ENCODE measurements around the gene FBXL17. TPM values are rescaled to one million over a fixed set of nuclear protein-coding genes. Genes with fewer than 3 reads are reported as not detected.

The FBXL17 gene
- total and polyA plus RNA-seq, 9 of the 15 experiments (the other 6 are each of a cell fraction or from before 2014, with no cell fraction given), result 0.32 to 5.4 (median 1.8) TPM

DNA sequence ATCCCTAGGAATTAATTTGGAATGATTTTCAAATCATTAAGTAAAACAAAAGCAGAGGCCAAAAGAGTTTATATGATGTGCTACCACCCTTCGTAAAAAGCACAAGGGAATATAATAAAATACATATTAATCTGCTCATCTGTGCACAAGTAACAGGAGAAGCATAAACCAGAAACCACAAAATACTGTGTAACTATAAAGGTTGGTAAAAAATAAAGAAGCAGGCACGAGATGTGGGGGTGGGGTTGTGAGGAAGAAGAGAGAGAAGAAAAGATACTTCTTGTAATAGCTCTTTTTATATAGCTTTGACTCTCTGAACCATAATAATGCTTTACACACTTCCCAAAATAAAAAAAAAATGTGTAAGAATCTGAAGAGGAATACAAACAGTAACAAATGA lies 496.3 kb downstream of the FBXL17 start (continued):
- no peak for TF ChIP-seq ZNF175 (CRISPR knock-in tag; IDR thresholded peaks at IDR 0.05; ENCODE audit: low read depth)
- no peak for TF ChIP-seq ELF4 (CRISPR knock-in tag; IDR thresholded peaks at IDR 0.05)
- TF ChIP-seq FIP1L1 (IDR thresholded peaks at IDR 0.05; ENCODE audit: low read depth, low read length, poor library complexity, severe bottlenecking), result no peak

DNA sequence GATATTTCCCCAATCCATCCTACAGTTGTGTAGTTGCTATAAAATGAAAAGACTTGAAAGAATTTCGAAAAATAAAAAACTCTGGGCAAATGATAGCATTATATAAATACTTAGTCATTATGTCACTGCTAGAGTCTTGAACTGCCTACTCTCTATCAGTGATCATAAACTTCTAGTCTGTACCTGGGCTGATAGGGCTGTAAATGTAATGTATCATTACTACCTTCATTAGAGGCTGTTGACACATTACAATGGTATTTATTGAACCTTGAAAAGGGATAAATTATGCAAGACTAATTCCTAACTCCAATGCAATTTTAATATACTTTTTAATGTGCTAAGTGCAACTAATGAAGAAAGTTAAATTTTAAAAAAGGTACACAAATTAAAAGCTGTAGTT lies 497.0 kb downstream of the FBXL17 start:
- intact Hi-C loops (cut with micrococcal nuclease) (no loop called here), in situ Hi-C loops (cut with MboI) (no loop called here)
- Histone ChIP-seq H3K9ac (ENCODE audit: insufficient read depth in 1 of 2, low read depth in 2 of 2, low read length in 2 of 2) (no peak overlapping the region), H4K20me1 (replicated peaks; ENCODE audit: control insufficient read depth, insufficient read depth, low read length) (no peaks in the 10 kb centered on the region), H3K27me3 (ENCODE audit: control insufficient read depth in 2 of 2, insufficient read depth in 2 of 2, low read length in 2 of 2) (no peaks in the 10 kb centered on the region), H3K4me2 (ENCODE audit: insufficient read depth, low read length) (no peak overlapping the region), H3K9me3 (replicated peaks; ENCODE audit: control insufficient read depth, insufficient read depth, low read depth, low read length) (no peaks in the 10 kb centered on the region), H3K79me2 (ENCODE audit: control insufficient read depth, insufficient read depth, low read length) (no peaks in the 10 kb centered on the region), H2AFZ (ENCODE audit: low read depth, low read length) (no peak overlapping the region), H3K4me3 (no peak overlapping the region), H3K4me1 (replicated peaks in 1 of 2; ENCODE audit: control insufficient read depth in 2 of 2, insufficient read depth in 2 of 2, low read length in 2 of 2) (no peaks in the 10 kb centered on the region), H3K27ac (ENCODE audit: extremely low read depth, low read depth, low read length) (no peak overlapping the region), H3K9me1 (ENCODE audit: control insufficient read depth, insufficient read depth, low read length) (no peaks in the 10 kb centered on the region), H3K36me3 (ENCODE audit: control insufficient read depth, insufficient read depth, low read length) (no peaks in the 10 kb centered on the region)
- TF ChIP-seq POLR2H (tag; IDR thresholded peaks at IDR 0.05; ENCODE audit: low read depth), result no peak
- no peak for TF ChIP-seq MTA3 (IDR thresholded peaks at IDR 0.05; ENCODE audit: borderline replicate concordance)
- no peak for TF ChIP-seq ZNF282 (CRISPR knock-in tag; IDR thresholded peaks at IDR 0.05)
- no peak for TF ChIP-seq LARP7 (IDR thresholded peaks at IDR 0.05)
- TF ChIP-seq ZNF316 (IDR thresholded peaks at IDR 0.05), result no peak
- TF ChIP-seq PURB (CRISPR knock-in tag; IDR thresholded peaks at IDR 0.05; ENCODE audit: low read depth), result no peak
- no peak for TF ChIP-seq HDAC8 (tag; IDR thresholded peaks at IDR 0.05)
- no peak for TF ChIP-seq SAFB (IDR thresholded peaks at IDR 0.05; ENCODE audit: borderline replicate concordance, low read depth, low read length)
- no peak for TF ChIP-seq RFX1 (IDR thresholded peaks at IDR 0.05)
- TF ChIP-seq, protein P1, sequence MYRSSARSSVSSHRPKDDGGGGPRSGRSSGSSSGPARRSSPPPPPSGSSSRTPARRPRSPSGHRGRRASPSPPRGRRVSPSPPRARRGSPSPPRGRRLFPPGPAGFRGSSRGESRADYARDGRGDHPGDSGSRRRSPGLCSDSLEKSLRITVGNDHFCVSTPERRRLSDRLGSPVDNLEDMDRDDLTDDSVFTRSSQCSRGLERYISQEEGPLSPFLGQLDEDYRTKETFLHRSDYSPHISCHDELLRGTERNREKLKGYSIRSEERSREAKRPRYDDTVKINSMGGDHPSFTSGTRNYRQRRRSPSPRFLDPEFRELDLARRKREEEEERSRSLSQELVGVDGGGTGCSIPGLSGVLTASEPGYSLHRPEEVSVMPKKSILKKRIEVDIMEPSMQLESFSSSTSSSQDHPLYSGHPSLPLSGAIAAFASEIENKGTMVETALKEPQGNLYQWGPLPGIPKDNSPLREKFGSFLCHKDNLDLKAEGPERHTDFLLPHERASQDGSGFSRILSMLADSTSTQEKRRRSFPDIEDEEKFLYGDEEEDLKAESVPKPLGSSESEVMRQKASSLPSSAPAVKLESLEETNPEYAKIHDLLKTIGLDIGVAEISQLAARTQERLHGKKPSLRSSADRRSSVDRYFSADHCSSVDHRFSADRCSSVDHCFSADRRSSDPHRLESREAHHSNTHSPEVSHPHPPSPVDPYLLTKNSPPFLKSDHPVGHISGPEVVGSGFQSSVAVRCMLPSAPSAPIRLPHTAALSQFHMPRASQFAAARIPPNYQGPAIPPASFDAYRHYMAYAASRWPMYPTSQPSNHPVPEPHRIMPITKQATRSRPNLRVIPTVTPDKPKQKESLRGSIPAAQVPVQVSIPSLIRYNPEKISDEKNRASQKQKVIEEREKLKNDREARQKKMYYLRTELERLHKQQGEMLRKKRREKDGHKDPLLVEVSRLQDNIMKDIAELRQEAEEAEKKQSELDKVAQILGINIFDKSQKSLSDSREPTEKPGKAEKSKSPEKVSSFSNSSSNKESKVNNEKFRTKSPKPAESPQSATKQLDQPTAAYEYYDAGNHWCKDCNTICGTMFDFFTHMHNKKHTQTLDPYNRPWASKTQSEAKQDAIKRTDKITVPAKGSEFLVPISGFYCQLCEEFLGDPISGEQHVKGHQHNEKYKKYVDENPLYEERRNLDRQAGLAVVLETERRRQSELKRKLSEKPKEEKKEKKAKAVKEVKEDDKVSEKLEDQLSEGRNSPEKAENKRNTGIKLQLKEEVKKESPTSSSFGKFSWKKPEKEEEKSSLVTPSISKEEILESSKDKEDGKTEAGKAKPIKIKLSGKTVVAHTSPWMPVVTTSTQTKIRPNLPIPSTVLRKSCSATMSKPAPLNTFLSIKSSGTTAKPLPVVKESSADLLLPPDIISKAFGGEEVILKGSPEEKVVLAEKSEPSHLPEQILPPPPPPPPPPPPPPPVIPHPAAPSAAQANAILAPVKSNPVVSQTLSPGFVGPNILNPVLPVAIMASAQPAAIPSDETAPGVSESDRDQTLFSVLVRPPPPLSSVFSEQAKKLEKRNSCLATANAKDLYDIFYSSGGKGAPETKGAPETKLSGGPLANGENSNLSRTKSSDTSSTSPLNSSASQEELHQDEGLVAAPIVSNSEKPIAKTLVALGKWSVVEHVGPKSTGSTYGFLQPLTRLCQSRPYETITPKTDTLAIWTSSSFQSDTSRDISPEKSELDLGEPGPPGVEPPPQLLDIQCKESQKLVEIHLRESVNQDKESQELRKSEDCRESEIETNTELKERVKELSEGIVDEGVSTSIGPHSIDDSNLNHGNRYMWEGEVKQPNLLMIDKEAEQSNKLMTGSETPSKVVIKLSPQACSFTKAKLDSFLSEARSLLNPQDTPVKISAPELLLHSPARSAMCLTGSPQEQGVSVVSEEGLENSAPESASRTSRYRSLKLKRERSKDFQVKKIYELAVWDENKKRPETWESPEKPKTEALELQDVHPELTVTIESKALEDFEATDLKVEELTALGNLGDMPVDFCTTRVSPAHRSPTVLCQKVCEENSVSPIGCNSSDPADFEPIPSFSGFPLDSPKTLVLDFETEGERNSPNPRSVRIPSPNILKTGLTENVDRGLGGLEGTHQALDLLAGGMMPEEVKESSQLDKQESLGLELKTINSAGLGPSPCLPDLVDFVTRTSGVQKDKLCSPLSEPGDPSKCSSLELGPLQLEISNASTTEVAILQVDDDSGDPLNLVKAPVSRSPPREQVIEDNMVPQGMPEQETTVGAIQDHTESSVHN (IDR thresholded peaks at IDR 0.05; ENCODE audit: borderline replicate concordance in 1 of 2, low read depth in 1 of 2), result no peak
- no peak for TF ChIP-seq ZNF324 (CRISPR knock-in tag; IDR thresholded peaks at IDR 0.05)
- no peak for TF ChIP-seq NR2F6 (CRISPR knock-in tag; IDR thresholded peaks at IDR 0.05)
- TF ChIP-seq NCOA4 (IDR thresholded peaks at IDR 0.05; ENCODE audit: partially characterized antibody), result no peak
- POLR2A ChIA-PET, result no interaction called here
- CTCF ChIA-PET (ENCODE audit: low intra/inter-chr PET ratio), result no interaction called here
- WGBS (ENCODE audit: insufficient coverage, low coverage, missing lambda C conversion rate), result 0% methylated on average over 1 of the region's 1 CpG
- DNase-seq (ENCODE audit: extremely low read depth in 1 of 4, low spot score in 3 of 4), result no peak
- BruUV-seq (replicated peaks), result no TSS peak
- ATAC-seq, result no peak
- no peak for FAIRE-seq

All from K562 (cell line).